Measurements from ENCODE around the gene ZNF497.

GRCh38 chr19:58398087-58398486, 35.5 kb upstream of the ZNF497 start:
- TF ChIP-seq CTCF (conservative IDR thresholded peaks at IDR 0.05), result no peak
- TF ChIP-seq ZFX (IDR thresholded peaks at IDR 0.05), result no peak
